WTC11 (cell line): ENCODE data around the gene CDKN1B. TPM values are rescaled to one million over a fixed set of nuclear protein-coding genes. Genes with fewer than 3 reads are reported as not detected.

Experiments
- ATAC-seq: fragments of 200-7000 bp; cut with Tn5 transposase; 2 replicates; pipeline ENCODE4 v1.10.0; 2021; ENCODE audit warnings: mild to moderate bottlenecking, moderate library complexity
- CTCF ChIA-PET: fragments of 300-600 bp; sonication (Branson Sonifier 250); formaldehyde crosslinking; loops from one replicate; lab custom pipeline; 2021; ENCODE audit warnings: antibody characterized with exemption; lab: Charles Lee
- POLR2A ChIA-PET: fragments of 350-600 bp; sonication (Branson Sonifier 250); formaldehyde crosslinking; loops from one replicate; lab custom pipeline; 2021; ENCODE audit warnings: antibody characterized with exemption; lab: Charles Lee
- DNase-seq: peaks from one replicate; pipeline ENCODE4 v3.0.0; 2021; ENCODE audit warnings: low spot score
- H3K27ac Mint-ChIP-seq: 2 replicates; pipeline ENCODE4 v1.8.0; 2021; ENCODE audit warnings: mixed read lengths
- H3K27me3 Mint-ChIP-seq: 2 replicates; pipeline ENCODE4 v1.8.0; 2021; ENCODE audit warnings: low read depth, mild to moderate bottlenecking, moderate library complexity, mixed read lengths
- H3K36me3 Mint-ChIP-seq: 2 replicates; pipeline ENCODE4 v1.8.0; 2021; ENCODE audit warnings: mixed read lengths
- H3K4me1 Mint-ChIP-seq: 2 replicates; pipeline ENCODE4 v1.8.0; 2022; ENCODE audit warnings: mixed read lengths
- H3K4me3 Mint-ChIP-seq: 2 replicates; pipeline ENCODE4 v1.8.0; 2021; ENCODE audit warnings: mild to moderate bottlenecking, moderate library complexity, mixed read lengths
- H3K9me3 Mint-ChIP-seq: 2 replicates; pipeline ENCODE4 v1.8.0; 2021; ENCODE audit warnings: mixed read lengths
- CBFB ChIP-seq: sonication (generic); formaldehyde crosslinking; IDR thresholded peaks from 2 replicates; pipeline ENCODE4 v1.8.1; 2022; ENCODE audit warnings: mild to moderate bottlenecking, low read depth, missing genetic modification reagents
- FOXJ3 ChIP-seq: sonication (generic); formaldehyde crosslinking; IDR thresholded peaks from 2 replicates; pipeline ENCODE4 v1.9.0; 2021; ENCODE audit warnings: missing genetic modification reagents, mild to moderate bottlenecking, borderline replicate concordance
- FOXK1 ChIP-seq: sonication (generic); formaldehyde crosslinking; IDR thresholded peaks from 2 replicates; pipeline ENCODE4 v1.8.0; 2022; ENCODE audit warnings: mild to moderate bottlenecking, moderate library complexity, missing genetic modification reagents
- KAT7 ChIP-seq: sonication (generic); formaldehyde crosslinking; IDR thresholded peaks from 2 replicates; pipeline ENCODE4 v1.8.1; 2023; ENCODE audit warnings: missing genetic modification reagents, mild to moderate bottlenecking, borderline replicate concordance
- MXD4 ChIP-seq: fragments of 250-450 bp; sonication (Bioruptor Pico); IDR thresholded peaks from 2 replicates; pipeline ENCODE4 v1.8.0; 2021; ENCODE audit warnings: mild to moderate bottlenecking, moderate library complexity, borderline replicate concordance
- NR2C2 ChIP-seq: sonication (generic); formaldehyde crosslinking; IDR thresholded peaks from 2 replicates; pipeline ENCODE4 v1.8.0; 2022; ENCODE audit warnings: mild to moderate bottlenecking, missing genetic modification reagents
- PRDM15 ChIP-seq: sonication (generic); formaldehyde crosslinking; IDR thresholded peaks from 2 replicates; pipeline ENCODE4 v1.8.0; 2022; ENCODE audit warnings: missing genetic modification reagents
- PREB ChIP-seq: sonication (generic); formaldehyde crosslinking; IDR thresholded peaks from 2 replicates; pipeline ENCODE4 v1.8.1; 2022; ENCODE audit warnings: mild to moderate bottlenecking, missing genetic modification reagents, moderate library complexity, borderline replicate concordance
- SP1 ChIP-seq: sonication (generic); formaldehyde crosslinking; conservative IDR thresholded peaks from 2 replicates; pipeline ENCODE4 v1.8.1; 2022; ENCODE audit warnings: missing genetic modification reagents
- STAT6 ChIP-seq: sonication (generic); formaldehyde crosslinking; conservative IDR thresholded peaks from 2 replicates; pipeline ENCODE4 v1.8.1; 2023; ENCODE audit warnings: mild to moderate bottlenecking, low read depth, missing genetic modification reagents, moderate library complexity
- TEAD4 ChIP-seq: sonication (generic); formaldehyde crosslinking; IDR thresholded peaks from 2 replicates; pipeline ENCODE4 v1.8.0; 2022; ENCODE audit warnings: mild to moderate bottlenecking, missing genetic modification reagents
- ZNF121 ChIP-seq: sonication (generic); formaldehyde crosslinking; IDR thresholded peaks from 2 replicates; pipeline ENCODE4 v1.8.0; 2023; ENCODE audit warnings: missing genetic modification reagents
- ZNF396 ChIP-seq: fragments of 250-450 bp; sonication (Bioruptor Pico); IDR thresholded peaks from 2 replicates; pipeline ENCODE4 v1.8.0; 2021; ENCODE audit warnings: mild to moderate bottlenecking, moderate library complexity, borderline replicate concordance
- ZNF532 ChIP-seq: fragments of 250-450 bp; sonication (Bioruptor Pico); IDR thresholded peaks from 2 replicates; pipeline ENCODE4 v1.9.0; 2021; ENCODE audit warnings: mild to moderate bottlenecking, borderline replicate concordance
- total RNA-seq: library from RNA; stranded (reverse); gene quantifications from 3 replicates; pipeline ENCODE4 v1.2.3, GENCODE V29; 2021

The CDKN1B gene
- total RNA-seq, 1 experiment from 2014 or later: 34.2 TPM

- H3K27ac Mint-ChIP-seq: no peak overlapping the region; the same call in 1 of the 2 replicates
- no peaks in the 10 kb centered on the region for H3K9me3 Mint-ChIP-seq
- TF ChIP-seq ZNF121 (CRISPR knock-in tag): no peak
- TF ChIP-seq KAT7: no peak
- TF ChIP-seq FOXK1 (CRISPR knock-in tag): no peak
- TF ChIP-seq FOXJ3: no peak
- no peak for TF ChIP-seq MXD4 (CRISPR knock-in tag)
- TF ChIP-seq NR2C2 (CRISPR knock-in tag): no peak
- no peak for TF ChIP-seq STAT6 (CRISPR knock-in tag)
- no peak for TF ChIP-seq PREB
- no peak for TF ChIP-seq TEAD4
- TF ChIP-seq SP1 (CRISPR knock-in tag): no peak
- TF ChIP-seq PRDM15 (CRISPR knock-in tag): no peak
- TF ChIP-seq ZNF396 (CRISPR knock-in tag): no peak
- TF ChIP-seq CBFB (CRISPR knock-in tag): no peak
- TF ChIP-seq ZNF532 (CRISPR knock-in tag): no peak
- H3K36me3 Mint-ChIP-seq: peaks cover 17% of the 10 kb centered on the region
- H3K4me3 Mint-ChIP-seq: peak overlapping the region; percentile 61
- DNase-seq (no peak), ATAC-seq (no peak)
- peaks cover 10% of the 10 kb centered on the region; the same call in 1 of the 2 replicates for H3K27me3 Mint-ChIP-seq
- CTCF ChIA-PET: interaction anchor here (1.0 to 4.2 kb wide), 3 partner anchors 21 to 330 kb away, joined by 3 to 46 read pairs (median 4); no protein-coding TSS in a partner anchor
- POLR2A ChIA-PET: interaction anchor here (3.5 kb wide), 1 partner anchor 10 kb away, joined by 31 read pairs; no protein-coding TSS in a partner anchor
- H3K4me1 Mint-ChIP-seq: peaks cover 49% of the 10 kb centered on the region
Measured at GRCh38 chr12:12715128-12715458, 2.1 kb upstream of the CDKN1B start.
